H9 (cell line): ENCODE data around the gene MALRD1. TPM values are rescaled to one million over a fixed set of nuclear protein-coding genes. Genes with fewer than 3 reads are reported as not detected.

Source experiments
- DNase-seq: peaks from one replicate; pipeline ENCODE4 v3.0.0-alpha.2; 2017
- H2AFZ ChIP-seq: one replicate; pipeline ENCODE4 v1.6.1; 2013; ENCODE audit warnings: mild to moderate bottlenecking, low read length, control low read depth, moderate library complexity
- H2AK5ac ChIP-seq: 2 replicates; pipeline ENCODE4 v1.6.1; 2013; ENCODE audit warnings: low read length, control low read depth, mixed read lengths; ENCODE audit not compliant: insufficient read length
- H2BK120ac ChIP-seq: one replicate; pipeline ENCODE4 v1.6.1; 2013; ENCODE audit warnings: low read depth, mild to moderate bottlenecking, low read length, control low read depth, inconsistent platforms; ENCODE audit not compliant: poor library complexity, severe bottlenecking
- H2BK12ac ChIP-seq: 2 replicates; pipeline ENCODE4 v1.6.1; 2013; ENCODE audit warnings: low read length, control low read depth, mixed read lengths, low read depth; ENCODE audit not compliant: insufficient read length
- H2BK15ac ChIP-seq: 2 replicates; pipeline ENCODE4 v1.6.1; 2013; ENCODE audit warnings: low read depth, low read length, control low read depth
- H2BK20ac ChIP-seq: one replicate; pipeline ENCODE4 v1.6.1; 2013; ENCODE audit warnings: low read depth, mild to moderate bottlenecking, low read length, control low read depth, inconsistent platforms; ENCODE audit not compliant: poor library complexity, severe bottlenecking
- H2BK5ac ChIP-seq: 2 replicates; pipeline ENCODE4 v1.6.1; 2013; ENCODE audit warnings: low read length, control low read depth, mixed read lengths; ENCODE audit not compliant: insufficient read length
- H3K14ac ChIP-seq: 2 replicates; pipeline ENCODE4 v1.6.1; 2013; ENCODE audit warnings: low read length, control low read depth; ENCODE audit not compliant: insufficient read depth
- H3K18ac ChIP-seq: 2 replicates; pipeline ENCODE4 v1.6.1; 2013; ENCODE audit warnings: low read depth, mild to moderate bottlenecking, mixed read lengths, low read length, control low read depth; ENCODE audit not compliant: insufficient read length
- H3K23ac ChIP-seq: 2 replicates; pipeline ENCODE4 v1.6.1; 2013; ENCODE audit warnings: low read length, control low read depth, mixed read lengths, low read depth; ENCODE audit not compliant: insufficient read length
- H3K23me2 ChIP-seq: 2 replicates; pipeline ENCODE4 v1.6.1; 2013; ENCODE audit warnings: low read depth, mild to moderate bottlenecking, mixed read lengths, low read length, control low read depth; ENCODE audit not compliant: insufficient read length, poor library complexity, severe bottlenecking
- H3K27ac ChIP-seq: 2 replicates; pipeline ENCODE4 v1.5.1; 2013; ENCODE audit warnings: low read length, control low read depth, mixed read lengths, low read depth; ENCODE audit not compliant: insufficient read length
- H3K27me3 ChIP-seq: 2 replicates; pipeline ENCODE4 v1.6.1; 2013; ENCODE audit warnings: low read length, control low read depth, inconsistent platforms; ENCODE audit not compliant: insufficient read depth
- H3K4ac ChIP-seq: 2 replicates; pipeline ENCODE4 v1.6.1; 2013; ENCODE audit warnings: low read depth, mild to moderate bottlenecking, control low read depth, inconsistent platforms, low read length, moderate library complexity
- H3K4me1 ChIP-seq: 2 replicates; pipeline ENCODE4 v1.6.1; 2013; ENCODE audit warnings: low read length, control low read depth, inconsistent platforms; ENCODE audit not compliant: insufficient read depth
- H3K4me2 ChIP-seq: 2 replicates; pipeline ENCODE4 v1.6.1; 2013; ENCODE audit warnings: low read length, control low read depth, mixed read lengths; ENCODE audit not compliant: insufficient read length, insufficient read depth
- H3K56ac ChIP-seq: 2 replicates; pipeline ENCODE4 v1.6.1; 2013; ENCODE audit warnings: low read depth, mild to moderate bottlenecking, mixed read lengths, low read length, control low read depth; ENCODE audit not compliant: insufficient read length
- H3K79me1 ChIP-seq: 2 replicates; pipeline ENCODE4 v1.6.1; 2013; ENCODE audit warnings: low read depth, mild to moderate bottlenecking, moderate library complexity, low read length, control low read depth, inconsistent platforms; ENCODE audit not compliant: insufficient read depth, poor library complexity, severe bottlenecking
- H3K79me2 ChIP-seq: 2 replicates; pipeline ENCODE4 v1.6.1; 2013; ENCODE audit warnings: low read length, control low read depth, inconsistent platforms; ENCODE audit not compliant: insufficient read depth
- H3K9ac ChIP-seq: 2 replicates; pipeline ENCODE4 v1.6.1; 2013; ENCODE audit warnings: low read length, control low read depth, mixed read lengths; ENCODE audit not compliant: insufficient read length; ENCODE audit errors: extremely low read depth
- H3K9me3 ChIP-seq: one replicate; pipeline ENCODE4 v1.6.1; 2013; ENCODE audit warnings: low read depth, low read length, inconsistent platforms; ENCODE audit not compliant: control insufficient read depth
- H3T11ph ChIP-seq: one replicate; pipeline ENCODE4 v1.6.1; 2013; ENCODE audit warnings: mild to moderate bottlenecking, low read length, control low read depth, inconsistent platforms
- H4K20me1 ChIP-seq: one replicate; pipeline ENCODE4 v1.6.1; 2013; ENCODE audit not compliant: control insufficient read depth, insufficient read length, insufficient read depth
- H4K5ac ChIP-seq: 2 replicates; pipeline ENCODE4 v1.6.1; 2013; ENCODE audit warnings: low read depth, mild to moderate bottlenecking, mixed read lengths, low read length, control low read depth; ENCODE audit not compliant: insufficient read length
- H4K8ac ChIP-seq: replicated peaks from 2 replicates; pipeline ENCODE4 v1.6.1; 2013; ENCODE audit warnings: low read length, control low read depth, mixed read lengths, low read depth; ENCODE audit not compliant: insufficient read length
- H4K91ac ChIP-seq: 2 replicates; pipeline ENCODE4 v1.6.1; 2013; ENCODE audit warnings: low read depth, mild to moderate bottlenecking, moderate library complexity, mixed read lengths, low read length, control low read depth; ENCODE audit not compliant: insufficient read length
- H3K27ac Mint-ChIP-seq, 3 experiments: 2 replicates in 2 of 3; 3 replicates in 1 of 3; pipeline ENCODE4 v1.8.0; 2020 to 2021; ENCODE audit warnings: mixed read lengths in 3 of 3, mild to moderate bottlenecking in 1 of 3, moderate library complexity in 1 of 3
- H3K27me3 Mint-ChIP-seq: 2 replicates; pipeline ENCODE4 v1.8.0; 2021; ENCODE audit warnings: low read depth, mild to moderate bottlenecking, moderate library complexity, mixed read lengths
- H3K36me3 Mint-ChIP-seq, 3 experiments: 2 replicates in 2 of 3; 3 replicates in 1 of 3; pipeline ENCODE4 v1.8.0; 2020 to 2021; ENCODE audit warnings: low read depth in 3 of 3, mixed read lengths in 3 of 3; ENCODE audit not compliant: insufficient read depth in 1 of 3
- H3K4me1 Mint-ChIP-seq, 2 experiments: 2 replicates each; pipeline ENCODE4 v1.8.0; 2020; ENCODE audit warnings: mixed read lengths in 2 of 2
- H3K4me3 Mint-ChIP-seq, 2 experiments: 2 replicates in 1 of 2; 3 replicates in 1 of 2; pipeline ENCODE4 v1.8.0; 2020 to 2021; ENCODE audit warnings: mild to moderate bottlenecking in 2 of 2, mixed read lengths in 2 of 2, moderate library complexity in 1 of 2
- H3K9me3 Mint-ChIP-seq, 2 experiments: 2 replicates in 1 of 2; 3 replicates in 1 of 2; pipeline ENCODE4 v1.8.0; 2020; ENCODE audit warnings: mild to moderate bottlenecking in 2 of 2, mixed read lengths in 2 of 2, moderate library complexity in 1 of 2
- WGBS: extraction: QIAGEN DNeasy Blood & Tissue Kit; methylation state at CpG from one replicate; pipeline ENCODE4 v1.1.7; 2013; ENCODE audit warnings: missing lambda C conversion rate, low lambda C conversion rate, mixed read lengths; ENCODE audit not compliant: insufficient read length; ENCODE audit errors: extremely low coverage; 5-methylcytosine and 5-hydroxymethylcytosine counted together
- total RNA-seq: library from RNA; stranded (reverse); gene quantifications from 2 replicates; pipeline ENCODE4 v1.2.1, GENCODE V29; 2021
- TF ChIP-seq, protein P1 (sequence below): fragments of 200-600 bp; sonication (generic); conservative IDR thresholded peaks from 3 replicates; pipeline ENCODE4 v1.8.0; 2021; ENCODE audit warnings: antibody characterized with exemption, mild to moderate bottlenecking

The MALRD1 gene
- total RNA-seq, 1 experiment from 2014 or later: 0.20 TPM

DNA sequence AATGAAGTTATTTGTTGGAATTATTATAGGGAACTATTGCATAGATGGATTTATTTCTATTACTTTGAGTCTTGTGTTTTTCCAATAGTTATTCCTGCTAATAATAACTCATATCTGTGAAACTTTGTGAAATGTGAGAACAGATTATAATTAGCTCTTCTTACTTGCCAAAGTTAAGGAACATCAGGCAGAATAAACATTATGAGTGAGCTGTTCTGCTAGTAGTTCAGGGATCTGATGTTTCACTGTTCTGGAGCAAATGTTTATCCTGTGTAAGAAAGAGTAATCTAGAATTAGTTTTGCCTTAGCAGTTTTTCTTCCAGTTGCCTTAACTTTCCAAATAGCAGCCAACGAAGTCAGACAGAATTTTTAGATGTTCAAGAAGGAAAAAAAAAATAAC, 522.4 kb downstream of the MALRD1 start:
- no peak overlapping the region for H3K9ac ChIP-seq
- TF ChIP-seq, protein P1, sequence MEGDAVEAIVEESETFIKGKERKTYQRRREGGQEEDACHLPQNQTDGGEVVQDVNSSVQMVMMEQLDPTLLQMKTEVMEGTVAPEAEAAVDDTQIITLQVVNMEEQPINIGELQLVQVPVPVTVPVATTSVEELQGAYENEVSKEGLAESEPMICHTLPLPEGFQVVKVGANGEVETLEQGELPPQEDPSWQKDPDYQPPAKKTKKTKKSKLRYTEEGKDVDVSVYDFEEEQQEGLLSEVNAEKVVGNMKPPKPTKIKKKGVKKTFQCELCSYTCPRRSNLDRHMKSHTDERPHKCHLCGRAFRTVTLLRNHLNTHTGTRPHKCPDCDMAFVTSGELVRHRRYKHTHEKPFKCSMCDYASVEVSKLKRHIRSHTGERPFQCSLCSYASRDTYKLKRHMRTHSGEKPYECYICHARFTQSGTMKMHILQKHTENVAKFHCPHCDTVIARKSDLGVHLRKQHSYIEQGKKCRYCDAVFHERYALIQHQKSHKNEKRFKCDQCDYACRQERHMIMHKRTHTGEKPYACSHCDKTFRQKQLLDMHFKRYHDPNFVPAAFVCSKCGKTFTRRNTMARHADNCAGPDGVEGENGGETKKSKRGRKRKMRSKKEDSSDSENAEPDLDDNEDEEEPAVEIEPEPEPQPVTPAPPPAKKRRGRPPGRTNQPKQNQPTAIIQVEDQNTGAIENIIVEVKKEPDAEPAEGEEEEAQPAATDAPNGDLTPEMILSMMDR: no peak
- H4K20me1 ChIP-seq: no peaks in the 10 kb centered on the region
- H2AFZ ChIP-seq: no peak overlapping the region
- no peak overlapping the region for H3K18ac ChIP-seq
- H4K5ac ChIP-seq: no peak overlapping the region
- H2BK20ac ChIP-seq: no peak overlapping the region
- no peaks in the 10 kb centered on the region for H3K23me2 ChIP-seq
- H3K27me3 Mint-ChIP-seq: no peaks in the 10 kb centered on the region
- no peak overlapping the region for H3K27ac Mint-ChIP-seq
- H3K4ac ChIP-seq: no peak overlapping the region
- no peak overlapping the region for H3K56ac ChIP-seq
- no peak overlapping the region for H2AK5ac ChIP-seq
- H3K14ac ChIP-seq: no peak overlapping the region
- no peak overlapping the region for H3T11ph ChIP-seq
- no peaks in the 10 kb centered on the region for H3K9me3 ChIP-seq
- no peak overlapping the region for H2BK15ac ChIP-seq
- no peak overlapping the region for H3K27ac ChIP-seq
- no CpG with 5 or more reads among the region's 1 CpG for WGBS
- no peak overlapping the region for H3K4me3 Mint-ChIP-seq
- H3K4me1 ChIP-seq: no peaks in the 10 kb centered on the region
- H2BK5ac ChIP-seq: no peak overlapping the region
- H3K4me1 Mint-ChIP-seq: no peaks in the 10 kb centered on the region
- H4K91ac ChIP-seq: no peak overlapping the region
- H2BK12ac ChIP-seq: no peak overlapping the region
- H3K9me3 Mint-ChIP-seq: no peaks in the 10 kb centered on the region
- no peak for DNase-seq
- H3K23ac ChIP-seq: no peak overlapping the region
- no peaks in the 10 kb centered on the region for H3K27me3 ChIP-seq
- no peak overlapping the region for H4K8ac ChIP-seq
- H3K79me1 ChIP-seq: no peaks in the 10 kb centered on the region
- H3K79me2 ChIP-seq: no peaks in the 10 kb centered on the region
- no peak overlapping the region for H3K4me2 ChIP-seq
- no peaks in the 10 kb centered on the region for H3K36me3 Mint-ChIP-seq
- no peak overlapping the region for H2BK120ac ChIP-seq
